ENCODE measurements around the gene FOCAD.

FOCAD gene

DNA sequence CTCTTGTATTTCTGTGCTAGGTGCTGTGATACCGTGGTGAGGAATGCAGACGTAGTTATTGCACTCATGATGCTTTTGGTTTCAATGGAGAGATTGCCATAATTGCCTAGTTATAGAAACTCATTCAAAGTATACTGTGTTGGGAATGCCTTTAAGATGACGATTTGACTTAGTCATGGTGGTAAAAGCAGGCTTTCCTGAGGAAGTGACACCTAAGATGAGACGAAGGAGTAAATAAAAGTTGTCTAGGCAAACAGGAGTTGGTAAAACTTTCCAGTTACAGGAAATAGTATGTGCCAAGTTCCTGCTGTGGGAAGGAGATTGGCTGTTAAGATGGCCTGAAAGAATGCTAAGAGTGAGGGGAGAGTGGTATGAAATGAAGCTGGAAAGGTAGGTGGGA lies 48.1 kb downstream of the FOCAD start:
- no peak for DNase-seq

DNA sequence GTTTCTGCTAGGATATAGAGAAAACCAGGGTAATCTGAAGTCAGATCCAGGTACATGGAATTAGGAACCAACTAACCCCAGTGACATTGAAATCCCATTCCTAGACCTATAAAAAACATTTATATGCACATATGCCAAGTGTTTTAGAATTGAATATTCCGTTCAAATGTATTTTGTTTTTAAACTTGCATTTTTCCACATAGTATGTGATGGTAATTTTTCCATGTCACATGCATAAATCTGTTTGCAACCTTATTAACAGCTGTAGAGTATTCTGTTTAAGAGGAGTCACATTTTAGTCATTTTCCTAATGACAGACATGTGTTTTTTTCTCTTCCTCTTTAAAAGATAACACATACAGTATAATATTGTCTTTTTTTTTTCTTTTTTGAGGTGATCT lies 50.2 kb downstream of the FOCAD start:
- DNase-seq: no peak

DNA sequence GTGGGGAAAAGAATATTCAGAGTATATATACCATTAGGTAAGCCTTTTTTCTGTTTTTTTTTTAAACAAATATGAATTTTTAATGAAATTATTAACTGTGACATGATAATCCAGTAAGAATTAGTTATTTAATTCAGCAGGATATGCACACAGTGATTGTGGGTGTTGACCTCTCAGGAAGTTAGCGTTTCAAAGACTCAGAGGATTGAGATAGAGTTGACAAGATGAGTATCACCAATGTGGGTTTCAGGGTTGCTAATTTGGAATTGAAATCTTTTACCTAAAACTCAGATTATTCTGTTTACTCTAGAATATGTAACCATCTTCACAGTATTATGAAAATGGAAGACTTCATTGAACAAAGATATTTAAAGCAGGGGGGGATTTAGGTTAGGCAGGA lies 56.2 kb downstream of the FOCAD start:
- DNase-seq: no peak

DNA sequence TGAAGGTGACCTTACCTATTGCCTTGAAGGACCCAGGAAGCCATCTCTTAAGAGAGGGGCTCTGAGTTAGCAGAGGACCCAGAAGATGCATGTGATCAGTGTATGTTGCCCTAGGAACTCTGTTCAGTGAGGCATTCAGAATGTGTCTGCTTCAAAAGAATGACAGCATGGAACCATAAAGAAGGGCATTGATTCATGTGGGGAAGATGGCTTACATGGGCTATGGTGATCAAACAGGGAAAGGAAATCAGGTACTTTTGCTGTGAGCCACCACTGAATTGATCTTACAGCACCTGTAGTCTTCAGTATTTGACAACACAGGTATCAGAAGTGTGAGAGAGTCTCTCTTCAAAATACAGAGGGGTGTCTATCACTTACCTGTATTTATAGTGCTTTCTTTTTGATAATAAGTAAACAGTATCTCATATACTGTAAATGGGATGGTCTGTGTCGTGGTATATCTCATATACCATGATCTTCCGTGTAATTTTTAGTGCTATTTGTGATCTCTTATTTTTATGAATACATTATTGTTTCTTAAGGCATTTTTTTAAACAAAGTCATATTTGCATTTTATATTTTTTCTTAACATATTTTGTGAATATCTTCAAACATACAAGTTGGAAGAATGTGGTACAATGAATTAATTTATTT lies 57.0 kb downstream of the FOCAD start:
- no peak for DNase-seq

DNA sequence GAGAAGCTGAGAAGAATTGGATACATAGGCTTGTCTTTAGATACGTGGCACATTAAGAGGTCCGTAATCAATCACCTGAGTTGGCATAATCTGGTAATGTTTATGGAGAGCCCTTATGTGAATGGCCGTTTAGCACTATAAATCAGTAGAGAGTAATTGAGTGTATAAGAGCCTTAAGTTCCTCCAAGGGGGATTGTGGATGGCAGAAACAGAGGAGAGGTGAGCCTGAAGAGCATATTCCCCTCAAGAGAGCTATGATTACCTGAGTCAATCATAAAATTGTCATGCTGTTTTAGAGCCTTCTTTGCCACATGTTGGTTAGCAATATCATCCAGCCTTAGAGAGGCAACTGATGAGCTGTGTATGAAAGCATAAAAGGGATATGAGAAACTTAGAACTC lies 58.8 kb downstream of the FOCAD start:
- DNase-seq: no peak

DNA sequence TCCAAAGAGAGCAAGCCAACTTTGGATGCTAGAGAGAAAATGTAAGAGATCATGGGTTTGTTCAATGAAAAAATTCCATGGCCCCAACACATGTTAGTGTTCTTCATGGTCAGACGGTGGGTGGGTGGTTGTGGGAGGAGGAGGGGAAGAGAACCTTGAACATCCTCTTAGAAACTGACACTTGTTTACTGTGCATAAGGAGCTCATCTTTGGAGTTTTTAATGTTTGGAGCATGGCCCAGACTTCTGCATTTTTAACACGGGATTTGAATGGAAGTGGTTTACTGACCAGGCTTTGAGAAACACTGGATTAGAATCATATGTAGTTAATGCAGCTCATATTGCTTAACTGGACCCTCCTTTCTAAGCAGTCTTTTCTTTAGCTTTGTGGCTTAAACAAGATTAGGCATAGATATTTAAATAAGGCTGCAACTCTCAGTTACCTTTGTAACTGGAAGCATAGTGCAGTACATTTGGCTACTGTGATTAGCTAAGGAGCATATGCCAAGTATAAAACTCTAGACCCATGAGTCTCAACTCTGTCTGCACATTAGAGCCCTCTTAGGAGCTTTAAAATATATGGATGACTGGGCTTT lies 60.1 kb downstream of the FOCAD start:
- no peak for DNase-seq

DNA sequence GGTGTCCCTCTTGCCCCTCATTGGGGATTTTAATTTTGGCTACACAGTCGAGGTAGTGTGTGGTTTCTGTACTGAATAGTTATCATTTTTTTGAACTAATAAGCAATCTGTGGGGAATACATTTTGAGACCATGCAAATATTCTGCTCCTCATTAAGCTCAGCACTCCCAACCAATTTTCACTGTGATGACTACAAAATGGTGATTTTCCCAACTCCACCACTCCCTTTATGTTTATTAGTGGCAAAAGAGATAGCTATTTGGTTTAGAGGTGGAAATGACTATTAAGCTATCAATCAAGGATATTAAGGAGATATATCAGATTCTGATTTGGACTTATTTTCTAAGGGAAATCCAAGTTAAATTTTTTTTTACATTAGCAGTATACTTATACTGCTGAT lies 62.9 kb downstream of the FOCAD start:
- DNase-seq: no peak

DNA sequence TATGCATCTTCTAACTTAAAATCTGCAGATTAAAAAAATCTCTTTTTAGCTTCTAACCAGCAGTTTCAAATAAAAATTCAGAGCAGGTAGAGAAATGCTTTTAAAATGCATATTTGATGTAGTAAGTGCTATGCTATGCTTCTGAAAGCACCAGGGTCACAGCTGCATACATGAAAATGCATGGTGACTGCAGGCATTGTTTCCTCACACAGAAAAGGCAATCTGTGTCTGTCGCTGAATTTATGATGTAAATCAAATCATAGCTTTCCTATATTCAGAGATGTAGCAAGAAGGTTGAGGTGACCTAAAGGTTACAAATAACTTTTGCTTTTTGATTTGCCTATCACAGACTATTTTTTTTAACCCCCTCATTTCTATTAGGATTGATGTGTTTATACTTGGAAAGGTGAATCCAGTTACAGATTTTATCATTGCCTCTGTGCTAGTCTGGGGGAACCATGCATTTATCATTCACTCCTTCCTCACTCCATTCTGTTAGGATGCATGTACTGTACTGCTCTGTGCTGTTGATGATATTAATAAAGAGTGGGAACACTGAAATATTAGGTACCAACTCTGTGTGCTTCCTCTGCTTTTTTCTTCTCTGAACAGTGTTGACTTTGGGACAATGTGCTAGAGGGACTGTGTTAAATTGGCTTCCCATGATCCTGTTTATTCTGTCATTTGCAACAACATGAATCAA lies 65.6 kb downstream of the FOCAD start:
- no peak for DNase-seq

DNA sequence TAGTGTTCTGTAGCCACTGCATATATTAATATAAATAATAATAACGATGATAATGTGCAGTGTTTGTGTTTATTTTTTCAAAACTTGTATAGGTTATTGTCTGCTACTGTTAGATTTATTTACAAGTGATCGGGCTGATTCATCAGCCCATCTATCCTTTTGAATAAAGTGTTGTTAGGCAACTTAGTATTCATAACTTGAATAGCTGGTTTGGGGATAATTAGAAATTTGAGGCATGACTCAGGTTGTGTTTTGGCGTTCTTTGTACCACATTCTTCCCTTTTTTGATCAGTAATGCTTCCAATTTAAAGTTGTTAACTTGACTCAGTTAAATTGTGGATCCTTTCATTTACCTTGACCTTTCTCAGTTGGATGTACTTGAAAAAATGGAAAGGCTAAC lies 69.7 kb downstream of the FOCAD start:
- no peak for DNase-seq

DNA sequence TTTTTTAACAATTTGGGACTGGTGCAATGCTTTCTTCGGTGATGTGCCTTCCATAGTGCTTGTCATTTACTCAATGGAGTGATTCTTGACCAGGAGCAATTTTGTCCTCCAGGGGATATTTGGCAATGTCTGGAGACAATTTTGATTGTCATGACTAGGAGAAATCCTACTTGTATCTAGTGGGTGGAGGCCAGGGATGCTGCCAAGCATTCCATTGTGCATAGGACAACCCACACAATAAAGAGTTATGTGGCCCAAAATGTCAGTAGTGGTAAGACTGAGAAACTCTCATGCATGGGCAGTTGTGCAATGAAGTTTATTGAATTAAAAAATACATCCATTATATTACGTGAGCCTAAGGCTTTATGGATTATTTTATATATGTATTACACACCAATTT lies 70.5 kb downstream of the FOCAD start:
- no peak for DNase-seq

DNA sequence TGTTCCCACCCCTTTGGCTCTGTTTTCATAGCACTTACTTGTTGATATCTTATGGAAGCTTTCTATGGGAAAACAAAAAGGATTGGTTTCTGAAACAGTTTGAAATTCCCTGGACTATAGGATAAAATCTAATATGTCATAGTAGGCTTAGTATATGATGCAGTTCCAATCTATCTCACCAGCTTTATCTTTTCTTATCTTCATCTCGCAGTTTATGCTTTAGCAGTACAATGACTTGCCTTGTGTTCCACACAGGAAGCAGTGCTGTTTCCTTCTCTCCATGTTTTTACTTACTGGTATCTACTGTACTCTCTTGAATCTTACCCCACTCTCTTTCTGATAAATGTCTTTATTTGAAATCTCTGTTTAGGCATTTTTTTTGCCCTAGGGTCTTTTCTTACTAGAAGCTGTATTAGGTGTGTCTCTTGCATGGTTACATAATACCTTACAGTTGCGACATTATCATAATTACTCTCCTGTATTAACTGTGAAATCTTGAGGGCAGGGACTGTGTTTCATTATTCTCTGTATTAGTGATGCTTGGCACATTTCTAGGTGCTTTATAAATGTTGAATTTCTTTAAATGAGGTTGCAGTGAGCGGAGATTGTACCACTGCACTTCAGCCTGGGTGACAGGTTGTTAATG lies 76.3 kb downstream of the FOCAD start:
- DNase-seq: no peak

DNA sequence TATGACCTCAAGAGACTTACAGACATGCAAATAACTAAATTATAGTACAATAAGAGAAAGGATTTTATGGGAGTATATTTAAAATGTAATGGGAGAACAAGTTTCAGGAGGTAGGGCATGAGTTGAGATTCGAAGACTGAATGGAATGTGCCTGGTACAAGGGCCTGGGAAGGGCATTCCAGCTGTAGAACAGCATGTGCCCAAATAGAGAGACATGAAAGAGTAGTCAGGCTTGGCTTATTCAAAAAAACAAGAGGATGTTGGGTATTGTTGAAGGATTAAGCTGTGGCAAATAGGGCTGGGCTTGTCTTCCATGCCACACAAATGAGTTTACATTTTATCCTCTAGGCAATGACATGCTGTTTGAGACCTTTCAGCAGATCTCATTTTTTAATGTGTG lies 86.9 kb downstream of the FOCAD start:
- no peak for DNase-seq

DNA sequence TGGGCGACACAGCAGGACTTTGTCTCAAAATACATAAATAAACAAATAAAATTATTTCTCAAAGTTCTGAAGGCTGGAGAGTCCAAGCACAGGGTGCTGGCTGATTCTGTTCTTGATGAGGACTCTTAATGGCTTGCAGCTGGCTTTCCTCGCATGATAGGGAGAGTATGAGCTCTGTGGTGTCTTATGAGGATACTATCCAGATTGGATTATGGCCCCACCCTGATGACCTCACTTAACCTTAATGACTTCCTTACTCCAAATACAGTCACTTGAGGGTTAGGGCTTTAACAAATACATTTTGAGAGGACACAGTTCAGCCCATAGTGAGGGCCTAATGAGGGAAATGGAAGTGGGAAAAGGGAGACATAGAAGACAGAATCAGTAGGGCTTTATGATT lies 87.7 kb downstream of the FOCAD start:
- DNase-seq: no peak

DNA sequence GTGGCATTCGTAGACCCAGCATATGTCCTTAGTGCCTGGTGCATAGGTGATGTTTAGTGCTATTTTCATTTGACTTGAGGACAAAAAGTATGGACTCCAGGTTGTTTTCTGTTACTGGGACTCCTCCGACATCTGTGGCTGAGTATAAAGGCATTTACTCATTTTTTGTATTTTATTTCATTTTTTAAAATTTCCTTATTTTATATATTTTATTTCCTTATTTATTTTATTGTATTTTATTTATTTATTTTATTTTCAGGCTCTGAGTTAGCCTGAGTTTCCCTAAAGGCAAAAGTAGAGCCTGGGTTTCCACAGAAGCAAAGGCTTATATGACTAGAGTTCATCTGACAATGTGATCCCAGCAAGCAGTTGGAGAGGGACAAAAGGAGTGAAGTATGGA lies 91.6 kb downstream of the FOCAD start:
- no peak for DNase-seq

DNA sequence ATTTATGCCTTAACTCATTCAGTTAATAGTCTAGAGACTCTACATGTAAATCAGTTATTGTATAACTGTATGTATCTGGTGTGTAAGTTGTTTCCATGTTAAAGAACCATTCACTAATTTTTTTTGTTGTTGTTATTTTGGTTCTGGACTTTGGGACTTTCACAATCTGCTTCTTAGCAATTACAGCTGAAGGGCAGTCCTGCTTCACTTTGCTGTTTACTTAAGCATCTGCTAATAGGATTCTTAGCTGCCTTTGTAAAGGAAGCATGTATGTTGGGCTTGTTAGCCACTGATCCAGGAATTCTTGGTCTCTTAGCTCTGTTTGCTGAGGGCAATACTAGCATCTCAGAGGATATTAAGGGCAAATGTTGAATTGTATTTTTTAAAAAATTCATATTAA lies 97.0 kb downstream of the FOCAD start:
- DNase-seq: no peak

DNA sequence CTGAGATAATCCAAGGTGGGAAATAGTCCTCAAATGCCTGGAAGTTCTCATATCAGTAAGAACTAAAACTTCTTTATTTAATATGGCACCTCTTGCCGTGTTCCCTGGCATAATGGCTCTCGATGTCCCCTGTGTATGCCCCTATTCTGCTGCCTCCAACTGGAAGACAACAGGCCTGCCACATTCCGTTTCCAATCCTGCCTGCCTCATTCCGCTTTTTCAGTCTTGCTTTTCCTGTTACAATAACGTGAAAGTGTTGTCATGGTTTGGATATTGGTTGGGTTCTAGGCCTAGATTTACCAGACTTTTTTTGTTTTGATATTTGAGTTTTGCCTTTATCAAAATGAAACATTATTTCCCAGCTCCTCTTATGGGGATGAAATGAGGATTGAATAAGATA lies 98.2 kb downstream of the FOCAD start:
- DNase-seq: no peak

DNA sequence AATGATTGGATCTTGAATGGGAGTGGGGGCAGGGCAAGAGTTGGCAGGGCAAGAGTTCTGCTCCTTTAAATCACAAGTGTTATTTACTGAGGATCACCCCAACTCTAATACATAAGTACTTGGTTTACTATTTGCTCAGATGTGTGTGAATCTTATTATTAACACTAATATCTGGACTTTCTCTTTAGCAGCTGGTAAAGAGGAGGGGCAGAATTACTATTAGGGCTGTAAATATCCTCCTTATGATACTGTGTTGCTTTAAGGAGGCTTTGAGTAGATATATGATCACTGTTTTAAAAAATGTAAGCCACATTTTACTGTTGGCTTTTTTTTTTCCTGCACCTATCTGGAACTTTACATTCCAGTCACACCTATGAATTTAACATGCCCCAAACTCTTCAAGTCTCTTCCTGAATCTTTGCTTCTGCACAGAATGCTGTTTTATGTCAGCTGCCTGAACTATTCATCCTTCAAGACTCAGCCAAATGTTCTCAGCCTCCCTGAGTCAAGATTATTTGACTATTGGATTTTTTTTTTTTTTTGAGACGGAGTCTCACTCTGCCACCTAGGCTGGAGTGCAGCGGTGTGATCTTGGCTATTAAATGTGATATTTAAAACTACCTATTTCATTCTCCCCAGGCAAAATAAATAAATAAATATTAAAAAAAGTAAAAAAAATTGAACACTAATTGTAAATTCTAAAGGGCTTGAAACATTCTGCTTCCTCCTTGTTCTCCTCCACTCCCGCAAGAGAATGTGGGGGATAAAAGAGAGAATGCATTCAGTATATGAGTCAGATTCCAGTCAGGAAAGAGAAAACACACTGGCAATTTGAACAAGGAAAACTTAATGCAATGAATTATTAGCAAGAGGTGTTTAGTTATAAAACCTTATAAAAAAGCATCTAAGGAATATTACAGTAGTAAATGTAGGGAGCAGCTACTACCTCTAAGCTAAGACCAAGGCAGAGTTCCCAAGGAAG lies 99.3 kb downstream of the FOCAD start:
- DNase-seq: no peak

DNA sequence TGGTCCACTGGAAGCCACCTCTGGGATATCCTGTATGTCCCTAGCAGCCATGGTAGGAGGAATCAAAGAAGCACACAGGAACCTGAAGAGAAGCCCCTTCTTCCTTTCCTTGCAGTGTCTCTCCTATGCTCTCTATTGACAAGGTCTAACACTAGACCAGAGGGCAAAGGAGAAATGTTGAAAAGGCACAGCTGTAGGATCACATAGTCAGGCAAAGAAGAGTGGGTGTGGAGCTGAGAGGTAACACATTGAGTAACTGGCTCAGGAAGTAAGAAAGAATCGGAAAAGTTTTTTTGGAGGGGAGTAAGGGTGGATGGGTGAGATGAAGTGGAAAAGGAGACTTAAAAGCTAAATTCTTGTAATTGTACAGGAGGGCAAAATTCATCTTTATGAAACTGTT lies 100.1 kb downstream of the FOCAD start:
- no peak for DNase-seq

DNA sequence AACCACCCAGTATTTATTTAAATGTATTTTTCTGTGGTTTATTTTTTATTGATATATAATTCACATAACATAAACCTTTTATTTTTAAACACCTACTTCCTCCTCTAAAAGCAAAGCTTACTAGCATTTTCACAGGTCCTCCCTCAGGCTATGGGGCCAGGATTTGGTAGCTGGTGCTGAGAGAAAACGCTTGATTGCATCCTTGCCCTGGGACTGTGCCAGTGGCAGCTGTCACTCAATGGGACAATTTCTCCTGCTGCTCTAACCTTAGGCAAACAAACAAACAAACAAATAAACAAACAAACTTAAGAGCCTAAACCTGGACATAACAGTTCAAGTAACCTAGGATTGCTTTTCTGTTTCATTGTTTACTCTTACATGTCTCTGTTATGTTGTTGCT lies 102.7 kb downstream of the FOCAD start:
- no peak for DNase-seq

DNA sequence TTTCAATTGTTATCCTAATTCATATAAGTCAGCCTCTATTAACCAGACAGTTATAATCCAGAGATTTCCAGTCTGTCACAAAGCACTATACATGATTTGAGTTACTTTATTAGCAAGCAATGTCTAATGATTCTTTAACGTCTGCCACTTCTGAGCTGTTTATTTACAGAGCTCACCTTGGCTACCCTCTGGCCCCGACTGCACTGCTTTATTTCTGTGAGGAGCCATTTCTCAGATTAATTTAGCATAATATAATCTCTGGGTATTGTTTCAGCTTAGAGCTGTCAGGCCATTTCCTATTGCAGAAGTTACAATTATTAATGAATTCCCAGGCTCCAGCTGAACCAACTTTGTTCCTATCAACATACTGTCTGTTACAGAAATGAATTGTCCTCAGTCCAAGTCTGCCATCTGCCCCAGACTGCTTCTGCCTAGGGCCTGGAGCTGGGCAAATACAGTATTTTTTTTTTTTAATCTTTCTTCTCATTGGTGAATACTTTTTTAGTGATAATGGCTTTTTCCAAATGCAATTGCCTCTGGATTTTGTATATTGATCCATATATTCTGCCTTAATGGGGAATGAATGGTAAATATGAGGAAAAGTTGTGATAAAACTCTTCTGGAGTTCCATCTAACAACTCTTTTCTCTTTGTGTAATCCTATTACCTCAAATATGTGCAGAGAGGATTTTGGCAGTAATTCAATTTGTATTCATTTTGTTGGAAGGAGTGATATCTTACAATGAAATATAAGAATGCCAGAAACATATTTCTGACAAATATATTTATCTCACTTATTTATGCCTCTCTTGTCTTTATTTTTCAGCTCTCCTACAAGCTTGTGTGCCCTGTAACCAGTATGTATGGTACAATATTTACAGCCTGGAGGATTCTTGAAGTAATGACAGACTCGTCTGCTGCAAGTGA lies 104.7 kb downstream of the FOCAD start:
- DNase-seq: no peak

DNA sequence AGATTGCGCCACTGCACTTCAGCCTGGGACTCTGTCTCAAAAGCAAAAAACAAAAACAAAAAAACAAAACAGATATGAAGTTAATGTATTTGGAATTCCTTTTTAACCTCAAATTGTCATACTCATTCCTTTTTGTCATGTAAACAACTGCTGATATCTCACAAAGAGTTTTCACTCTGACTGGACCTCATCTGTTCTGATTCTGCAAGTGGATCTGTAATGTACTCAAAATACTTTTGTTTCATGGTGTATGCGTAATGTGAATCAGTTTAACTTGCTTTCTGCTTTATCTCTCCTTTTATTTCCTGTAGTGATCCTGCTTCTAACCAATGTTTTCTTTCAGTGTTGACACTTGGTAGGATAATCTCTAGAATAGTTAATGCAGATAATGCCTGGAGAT lies 106.7 kb downstream of the FOCAD start:
- no peak for DNase-seq

DNA sequence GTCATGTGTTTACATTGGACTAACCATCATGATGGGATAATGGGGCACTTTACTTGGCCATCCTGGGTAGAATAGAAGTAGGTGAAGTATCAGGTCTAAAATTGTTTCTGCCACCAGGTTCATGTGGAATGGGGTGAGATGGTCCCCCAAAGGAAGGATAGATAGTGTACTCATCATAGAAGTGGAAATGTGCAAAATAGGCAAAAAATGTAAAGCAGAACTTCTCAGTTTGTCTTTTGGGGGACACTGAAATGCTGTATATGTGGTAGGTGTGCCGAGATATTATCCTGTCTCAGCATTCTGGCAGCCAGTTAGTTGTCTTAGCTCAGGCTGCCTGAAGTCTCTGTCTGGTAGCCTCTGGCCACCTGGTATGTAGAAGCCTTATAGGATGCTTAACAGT lies 107.6 kb downstream of the FOCAD start:
- DNase-seq: no peak
